ENCODE results near the gene ZNF598. TPM values are rescaled to one million over a fixed set of nuclear protein-coding genes. Genes with fewer than 3 reads are reported as not detected.

Gene ZNF598
- total and polyA plus RNA-seq, 4 donors, result 2.7 to 28.4 (median 16.2) TPM

- TF ChIP-seq RAD21 (IDR thresholded peaks at IDR 0.05) (no peak), TAF1 (conservative IDR thresholded peaks at IDR 0.05) (no peak), SP1 (IDR thresholded peaks at IDR 0.05) (no peak), FOXA2 (IDR thresholded peaks at IDR 0.05) (no peak), NR2F2 (IDR thresholded peaks at IDR 0.05) (no peak), MAX (IDR thresholded peaks at IDR 0.05) (no peak), JUND (IDR thresholded peaks at IDR 0.05) (no peak)
These were observed 20.2 kb downstream of the ZNF598 start, which contains the start of gene SYNGR3 (continued) for GRCh38 chr16:1989209-1990100.

- peaks cover 0 to 9% (median 4%) of the 10 kb centered on the region in 4 donors for H3K27me3 ChIP-seq (ENCODE audit: control insufficient read depth in 4 of 4, insufficient read depth in 4 of 4, low read length in 3 of 4)
- peaks cover 12 to 48% (median 27%) of the 10 kb centered on the region in 4 donors for H3K4me1 ChIP-seq (ENCODE audit: control insufficient read depth in 4 of 4, insufficient read depth in 4 of 4, low read length in 3 of 4)
- WGBS, result 94% methylated on average over 10 of the region's 10 CpGs
- no peak overlapping the region for H3K27ac ChIP-seq (ENCODE audit: low read depth in 1 of 2, low read length in 2 of 2)
- no peaks in the 10 kb centered on the region for H3K9me3 ChIP-seq (ENCODE audit: control insufficient read depth in 4 of 4, low read length in 3 of 4)
- TF ChIP-seq TAF1 (conservative IDR thresholded peaks at IDR 0.05) (no peak), FOXA1 (IDR thresholded peaks at IDR 0.05) (no peak), RAD21 (IDR thresholded peaks at IDR 0.05) (no peak), JUND (IDR thresholded peaks at IDR 0.05) (no peak), YY1 (IDR thresholded peaks at IDR 0.05) (no peak), REST (IDR thresholded peaks at IDR 0.05) (no peak), FOXA2 (IDR thresholded peaks at IDR 0.05) (no peak), ZBTB33 (IDR thresholded peaks at IDR 0.05) (no peak), EGR1 (IDR thresholded peaks at IDR 0.05; ENCODE audit: low read depth in 2 of 2) (no peak), HNF4G (IDR thresholded peaks at IDR 0.05) (no peak), HNF4A (conservative IDR thresholded peaks at IDR 0.05) (no peak), CTCF (IDR thresholded peaks at IDR 0.05; ENCODE audit: low read depth, low read length, missing input control) (no peak)
- no peak overlapping the region for H3K4me3 ChIP-seq (ENCODE audit: low read depth in 1 of 3, low read length in 3 of 3)
- DNase-seq (ENCODE audit: low spot score), result no peak
- no peak overlapping the region for H3K9ac ChIP-seq (ENCODE audit: low read depth in 1 of 2, low read length in 2 of 2)
- peaks cover 0 to 17% (median under 1%) of the 10 kb centered on the region in 4 donors for H3K36me3 ChIP-seq (ENCODE audit: control insufficient read depth in 4 of 4, insufficient read depth in 3 of 4, low read depth in 1 of 4, low read length in 3 of 4)
These were observed 22.4 kb downstream of the ZNF598 start for GRCh38 chr16:1987198-1987597.
